A673 (cell line): ENCODE measurements around the gene MPPE1. TPM values are rescaled to one million over a fixed set of nuclear protein-coding genes. Genes with fewer than 3 reads are reported as not detected.

Experiments used
- BruUV-seq: library from RNA; stranded (reverse); fragments of 400-500 nt; replicated peaks from 2 replicates; lab custom pipeline; 2021; lab: Mats Ljungman, UMichigan
- CTCF ChIA-PET: fragments of 300-600 bp; sonication (Branson Sonifier 250); formaldehyde crosslinking; loops from one replicate; lab custom pipeline; 2022; ENCODE audit warnings: antibody characterized with exemption; lab: Charles Lee
- POLR2A ChIA-PET: fragments of 300-600 bp; sonication (Branson Sonifier 250); formaldehyde crosslinking; loops from one replicate; lab custom pipeline; 2022; ENCODE audit warnings: antibody characterized with exemption; ENCODE audit not compliant: low non-redundant PET; lab: Charles Lee
- DNase-seq: peaks from one replicate; pipeline ENCODE4 v3.0.0-alpha.2; 2015; ENCODE audit warnings: low spot score
- H3K27ac ChIP-seq: fragments of 200-600 bp; sonication (generic); 2 replicates; pipeline ENCODE4 v1.5.1; 2016; ENCODE audit warnings: mixed run types, low read depth, mild to moderate bottlenecking, mixed read lengths, antibody characterized with exemption, low read length; ENCODE audit not compliant: poor library complexity, severe bottlenecking
- H3K27me3 ChIP-seq: fragments of 200-600 bp; sonication (generic); replicated peaks from 2 replicates; pipeline ENCODE4 v1.6.1; 2017; ENCODE audit warnings: mixed run types, low read depth, mild to moderate bottlenecking, mixed read lengths, antibody characterized with exemption, low read length; ENCODE audit not compliant: insufficient read depth, poor library complexity
- H3K36me3 ChIP-seq: fragments of 200-600 bp; sonication (generic); 2 replicates; pipeline ENCODE4 v1.6.1; 2016; ENCODE audit warnings: mixed run types, mild to moderate bottlenecking, mixed read lengths, antibody characterized with exemption, low read length; ENCODE audit not compliant: insufficient read depth, poor library complexity, severe bottlenecking
- H3K4me1 ChIP-seq: fragments of 200-600 bp; sonication (generic); 2 replicates; pipeline ENCODE4 v1.6.1; 2017; ENCODE audit warnings: mixed run types, mild to moderate bottlenecking, mixed read lengths, antibody characterized with exemption, low read length; ENCODE audit not compliant: insufficient read depth, poor library complexity, severe bottlenecking
- H3K4me3 ChIP-seq: fragments of 200-600 bp; sonication (generic); 2 replicates; pipeline ENCODE4 v1.5.1; 2016; ENCODE audit warnings: low read depth, mixed run types, mild to moderate bottlenecking, mixed read lengths, low read length; ENCODE audit not compliant: poor library complexity, severe bottlenecking
- H3K9me3 ChIP-seq: fragments of 200-600 bp; sonication (generic); 2 replicates; pipeline ENCODE4 v1.6.1; 2016; ENCODE audit warnings: mixed run types, low read depth, mild to moderate bottlenecking, mixed read lengths, antibody characterized with exemption, low read length; ENCODE audit not compliant: poor library complexity, severe bottlenecking
- EZH2 ChIP-seq: fragments of 200-600 bp; sonication (generic); IDR thresholded peaks from 2 replicates; pipeline ENCODE4 v1.6.1; 2017; ENCODE audit warnings: borderline replicate concordance, low read depth, mild to moderate bottlenecking, mixed read lengths, antibody characterized with exemption, low read length; ENCODE audit not compliant: poor library complexity, severe bottlenecking
- intact Hi-C: fragments of 100-400 bp; cut with micrococcal nuclease; formaldehyde crosslinking; loops from one replicate; pipeline ENCODE4 v1.10.0; 2022; ENCODE audit not compliant: unreplicated experiment
- total RNA-seq: library from RNA; stranded (reverse); gene quantifications from 2 replicates; pipeline ENCODE4 v1.2.3, GENCODE V29; 2021
- TF ChIP-seq, protein P1 (sequence below): fragments of 300-800, 200-600 bp; sonication (generic); conservative IDR thresholded peaks from 2 replicates; pipeline ENCODE4 v1.5.1; 2017; ENCODE audit warnings: low read depth, mild to moderate bottlenecking, antibody characterized with exemption, low read length, moderate library complexity, mixed read lengths

MPPE1 gene
- total RNA-seq, 1 experiment from 2014 or later, result 17.6 TPM

DNA sequence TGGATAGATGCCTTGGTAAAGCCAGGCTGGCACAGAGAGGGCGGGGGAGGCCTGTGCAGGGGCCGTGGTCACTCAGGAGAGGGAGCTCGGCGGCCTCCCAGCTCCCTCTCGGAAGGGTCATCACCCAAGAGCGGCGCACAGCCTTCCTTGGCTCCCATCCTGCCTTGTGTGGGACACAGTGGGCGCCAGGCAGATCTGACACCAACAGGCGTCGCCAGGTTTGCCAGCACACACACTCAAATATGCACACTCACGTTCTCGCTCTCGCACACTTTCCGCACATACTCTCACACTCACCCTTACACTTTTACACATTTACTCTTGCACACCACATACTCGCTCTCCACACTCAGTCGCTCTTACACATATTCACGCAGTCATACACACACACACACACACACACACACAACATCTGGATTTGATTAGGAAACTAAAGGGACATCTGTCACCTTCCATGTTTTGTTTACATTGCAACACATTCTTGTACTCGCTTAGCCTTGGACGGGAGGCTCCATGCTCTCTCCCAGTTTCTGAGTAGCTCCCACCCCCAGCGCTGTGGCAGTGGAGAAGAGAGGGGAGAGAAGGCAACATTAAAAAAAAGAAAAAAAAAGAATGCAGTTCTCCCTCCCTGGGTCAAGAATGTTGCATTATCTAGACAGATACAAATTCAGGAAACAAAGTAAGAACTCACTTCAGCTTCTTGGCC, 46.4 kb downstream of the MPPE1 start:
- no peaks in the 10 kb centered on the region for H3K9me3 ChIP-seq
- ChIA-PET CTCF (no interaction called here), POLR2A (no interaction called here)
- intact Hi-C loops, result no loop called here
- no peaks in the 10 kb centered on the region for H3K36me3 ChIP-seq
- no peak for DNase-seq
- H3K27ac ChIP-seq, result no peak overlapping the region
- peaks cover 7% of the 10 kb centered on the region for H3K4me1 ChIP-seq
- H3K27me3 ChIP-seq, result no peaks in the 10 kb centered on the region
- no peak overlapping the region for H3K4me3 ChIP-seq
- TF ChIP-seq EZH2, result no peak
- TF ChIP-seq, protein P1, sequence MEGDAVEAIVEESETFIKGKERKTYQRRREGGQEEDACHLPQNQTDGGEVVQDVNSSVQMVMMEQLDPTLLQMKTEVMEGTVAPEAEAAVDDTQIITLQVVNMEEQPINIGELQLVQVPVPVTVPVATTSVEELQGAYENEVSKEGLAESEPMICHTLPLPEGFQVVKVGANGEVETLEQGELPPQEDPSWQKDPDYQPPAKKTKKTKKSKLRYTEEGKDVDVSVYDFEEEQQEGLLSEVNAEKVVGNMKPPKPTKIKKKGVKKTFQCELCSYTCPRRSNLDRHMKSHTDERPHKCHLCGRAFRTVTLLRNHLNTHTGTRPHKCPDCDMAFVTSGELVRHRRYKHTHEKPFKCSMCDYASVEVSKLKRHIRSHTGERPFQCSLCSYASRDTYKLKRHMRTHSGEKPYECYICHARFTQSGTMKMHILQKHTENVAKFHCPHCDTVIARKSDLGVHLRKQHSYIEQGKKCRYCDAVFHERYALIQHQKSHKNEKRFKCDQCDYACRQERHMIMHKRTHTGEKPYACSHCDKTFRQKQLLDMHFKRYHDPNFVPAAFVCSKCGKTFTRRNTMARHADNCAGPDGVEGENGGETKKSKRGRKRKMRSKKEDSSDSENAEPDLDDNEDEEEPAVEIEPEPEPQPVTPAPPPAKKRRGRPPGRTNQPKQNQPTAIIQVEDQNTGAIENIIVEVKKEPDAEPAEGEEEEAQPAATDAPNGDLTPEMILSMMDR, result no peak
- BruUV-seq, result no TSS peak

DNA sequence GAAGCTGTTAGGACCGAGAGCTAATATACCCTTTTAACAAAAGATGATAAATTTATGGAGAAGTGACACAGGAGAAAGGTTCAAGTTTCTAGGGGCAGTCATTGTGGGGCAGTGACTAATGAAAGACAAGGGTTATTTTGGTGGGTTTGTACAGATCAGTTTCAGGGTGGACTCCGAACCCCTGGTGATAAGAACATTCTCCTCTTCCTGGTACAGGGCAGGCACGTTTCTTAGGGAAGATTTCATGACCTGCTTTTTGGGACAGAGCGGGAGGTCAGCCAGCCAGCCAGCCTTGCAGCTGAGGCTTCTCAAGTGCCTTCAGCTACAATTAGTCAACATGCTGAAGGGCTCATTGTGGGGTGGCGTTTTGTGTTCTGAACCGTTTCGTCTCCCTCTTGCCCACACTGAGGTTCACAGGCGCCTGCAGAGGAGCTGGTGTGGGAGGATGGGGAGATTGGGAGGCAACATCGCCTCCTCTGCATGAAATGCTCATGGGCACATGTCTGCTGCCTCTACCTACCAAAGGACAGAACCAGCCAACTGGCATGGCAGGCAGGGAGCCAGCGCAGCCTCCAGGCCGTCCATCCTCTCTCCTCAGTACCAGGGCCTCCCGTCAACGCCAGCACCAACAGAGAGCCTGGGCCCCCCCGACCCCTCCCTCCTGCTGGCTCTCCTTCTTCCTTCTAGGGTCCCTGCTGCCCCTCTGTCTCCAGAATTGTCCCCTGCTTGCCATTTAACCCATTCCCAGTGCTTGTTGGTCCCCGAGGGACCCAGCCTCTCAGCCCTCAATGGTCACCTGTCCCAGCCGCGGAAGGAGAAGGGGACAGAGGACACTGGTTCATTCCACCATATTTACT, 47.3 kb downstream of the MPPE1 start:
- Histone ChIP-seq H3K4me1 (peaks cover 7% of the 10 kb centered on the region), H3K27ac (no peak overlapping the region), H3K9me3 (no peaks in the 10 kb centered on the region), H3K36me3 (no peaks in the 10 kb centered on the region), H3K27me3 (no peaks in the 10 kb centered on the region), H3K4me3 (no peak overlapping the region)
- intact Hi-C loops, result no loop called here
- BruUV-seq, result no TSS peak
- TF ChIP-seq, protein P1, result no peak
- no peak for TF ChIP-seq EZH2
- no peak for DNase-seq
- POLR2A ChIA-PET, result no interaction called here
- CTCF ChIA-PET, result no interaction called here

DNA sequence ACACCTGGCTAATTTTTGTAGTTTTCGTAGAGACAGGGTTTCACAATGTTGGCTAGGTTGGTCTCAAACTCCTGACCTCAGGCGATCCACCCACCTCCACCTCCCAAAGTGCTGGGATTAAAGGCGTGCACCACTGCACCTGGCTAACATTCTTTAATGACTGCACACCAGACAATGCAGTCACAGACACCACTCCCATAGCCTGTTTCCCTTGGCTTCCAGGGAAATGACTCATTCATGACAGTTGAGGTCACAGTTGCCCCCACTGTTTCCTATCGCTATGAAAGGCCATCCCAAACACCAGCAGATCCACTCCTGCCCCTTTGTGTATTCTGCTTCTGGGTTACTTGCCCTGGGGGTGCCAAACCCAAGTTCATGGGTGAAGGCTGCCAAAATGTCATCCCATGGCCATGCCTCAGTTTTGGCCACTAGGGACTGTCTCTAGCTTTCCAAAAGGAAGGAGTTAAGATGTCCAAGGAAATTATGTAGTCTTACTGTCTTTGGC, 48.2 kb downstream of the MPPE1 start:
- no peaks in the 10 kb centered on the region for H3K9me3 ChIP-seq
- peaks cover 7% of the 10 kb centered on the region for H3K4me1 ChIP-seq
- CTCF ChIA-PET, result no interaction called here
- H3K36me3 ChIP-seq, result no peaks in the 10 kb centered on the region
- no peak overlapping the region for H3K27ac ChIP-seq
- no TSS peak for BruUV-seq
- no peak for DNase-seq
- TF ChIP-seq, protein P1, result no peak
- TF ChIP-seq EZH2, result no peak
- H3K4me3 ChIP-seq, result no peak overlapping the region
- POLR2A ChIA-PET, result no interaction called here
- intact Hi-C loops, result loop anchor here (10.0 kb wide), 1 partner anchor 125 kb away; the partner anchor contains the start of gene IMPA2
- H3K27me3 ChIP-seq, result no peaks in the 10 kb centered on the region
